Bronchial epithelial cell (primary cell): ENCODE results near the gene STT3B. TPM values are rescaled to one million over a fixed set of nuclear protein-coding genes. Genes with fewer than 3 reads are reported as not detected.
"Not testable (repeated sequence)": the region's sequence is repeated elsewhere in the genome, so short reads cannot be mapped to it uniquely, and the experiment has no call there.

Source experiments
- DNase-seq: peaks from one replicate; pipeline ENCODE4 v3.0.0-alpha.2; 2010; ENCODE audit warnings: low read depth
- FAIRE-seq: peaks from 2 replicates; lab custom pipeline; 2011; peaks lifted over from hg19 to GRCh38; lab: Jason Lieb, UNC
- H3K27me3 ChIP-seq: 2 replicates; pipeline ENCODE4 v1.5.1; 2011; ENCODE audit warnings: low read length; ENCODE audit not compliant: control insufficient read depth, insufficient read depth
- H3K36me3 ChIP-seq: 2 replicates; pipeline ENCODE4 v1.5.1; 2011; ENCODE audit warnings: low read length; ENCODE audit not compliant: control insufficient read depth, insufficient read depth
- H3K4me3 ChIP-seq: 2 replicates; pipeline ENCODE4 v1.5.1; 2011; ENCODE audit warnings: mild to moderate bottlenecking, low read depth, low read length, control low read depth
- total RNA-seq: library from RNA; depleted of rRNA; stranded (reverse); fragments of >200 nt; gene quantifications from 2 replicates; pipeline ENCODE4 v1.2.1, GENCODE V29; 2014
- TF ChIP-seq, protein P1 (sequence below): IDR thresholded peaks from 2 replicates; pipeline ENCODE4 v1.5.1; 2011; ENCODE audit warnings: mild to moderate bottlenecking, moderate library complexity, low read length, control low read depth, inconsistent platforms; ENCODE audit not compliant: insufficient read depth, severe bottlenecking

STT3B gene
- total RNA-seq, 1 donor from 2014 or later, result 343 TPM

DNA sequence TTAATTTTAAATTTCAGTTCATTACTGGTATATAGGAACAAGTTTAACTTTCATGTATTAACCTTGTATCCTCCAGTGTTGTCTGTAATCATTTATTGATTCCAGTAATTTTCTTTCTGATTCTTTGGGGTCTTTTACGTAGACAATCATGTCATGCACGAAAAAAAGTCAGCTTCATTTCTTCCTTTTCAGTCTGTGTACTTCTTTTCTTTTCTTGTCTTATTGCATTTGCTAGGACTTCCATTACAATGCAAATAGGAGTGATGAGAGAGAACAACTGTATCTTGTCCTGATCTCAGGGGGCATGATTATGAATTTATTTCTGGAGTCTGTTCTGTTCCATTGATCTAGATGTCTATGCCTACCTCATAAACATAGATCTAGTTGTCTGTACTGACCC lies 56.5 kb downstream of the STT3B start:
- FAIRE-seq, result no peak
- no peak for DNase-seq

DNA sequence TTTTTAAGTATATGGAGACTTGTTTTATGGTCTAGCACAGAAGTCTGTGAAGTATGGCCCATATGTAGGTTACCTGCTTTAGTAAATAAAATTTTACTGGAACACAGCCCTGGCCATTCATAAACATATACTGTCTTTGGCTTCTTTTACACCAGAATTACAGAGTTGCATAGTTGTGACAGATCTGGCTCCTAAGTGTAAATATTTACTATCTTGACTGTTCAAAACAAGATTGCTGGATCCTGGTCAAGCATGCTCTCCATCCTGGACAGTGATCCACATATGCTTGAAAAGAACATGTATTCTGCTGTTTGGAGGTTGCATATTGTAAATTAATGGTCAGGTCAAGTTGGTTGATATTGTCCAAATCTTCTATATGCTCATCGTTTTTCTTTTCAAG lies 57.9 kb downstream of the STT3B start:
- Histone ChIP-seq H3K27me3 (no peaks in the 10 kb centered on the region), H3K36me3 (no peaks in the 10 kb centered on the region), H3K4me3 (no peak overlapping the region)
- TF ChIP-seq, protein P1, sequence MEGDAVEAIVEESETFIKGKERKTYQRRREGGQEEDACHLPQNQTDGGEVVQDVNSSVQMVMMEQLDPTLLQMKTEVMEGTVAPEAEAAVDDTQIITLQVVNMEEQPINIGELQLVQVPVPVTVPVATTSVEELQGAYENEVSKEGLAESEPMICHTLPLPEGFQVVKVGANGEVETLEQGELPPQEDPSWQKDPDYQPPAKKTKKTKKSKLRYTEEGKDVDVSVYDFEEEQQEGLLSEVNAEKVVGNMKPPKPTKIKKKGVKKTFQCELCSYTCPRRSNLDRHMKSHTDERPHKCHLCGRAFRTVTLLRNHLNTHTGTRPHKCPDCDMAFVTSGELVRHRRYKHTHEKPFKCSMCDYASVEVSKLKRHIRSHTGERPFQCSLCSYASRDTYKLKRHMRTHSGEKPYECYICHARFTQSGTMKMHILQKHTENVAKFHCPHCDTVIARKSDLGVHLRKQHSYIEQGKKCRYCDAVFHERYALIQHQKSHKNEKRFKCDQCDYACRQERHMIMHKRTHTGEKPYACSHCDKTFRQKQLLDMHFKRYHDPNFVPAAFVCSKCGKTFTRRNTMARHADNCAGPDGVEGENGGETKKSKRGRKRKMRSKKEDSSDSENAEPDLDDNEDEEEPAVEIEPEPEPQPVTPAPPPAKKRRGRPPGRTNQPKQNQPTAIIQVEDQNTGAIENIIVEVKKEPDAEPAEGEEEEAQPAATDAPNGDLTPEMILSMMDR, result no peak
- no peak for DNase-seq
- no peak for FAIRE-seq

More for the DNA sequence above, 56.5 kb downstream of the STT3B start:
- Histone ChIP-seq H3K27me3 (no peaks in the 10 kb centered on the region), H3K4me3 (no peak overlapping the region), H3K36me3 (no peaks in the 10 kb centered on the region)
- TF ChIP-seq, protein P1, result no peak

DNA sequence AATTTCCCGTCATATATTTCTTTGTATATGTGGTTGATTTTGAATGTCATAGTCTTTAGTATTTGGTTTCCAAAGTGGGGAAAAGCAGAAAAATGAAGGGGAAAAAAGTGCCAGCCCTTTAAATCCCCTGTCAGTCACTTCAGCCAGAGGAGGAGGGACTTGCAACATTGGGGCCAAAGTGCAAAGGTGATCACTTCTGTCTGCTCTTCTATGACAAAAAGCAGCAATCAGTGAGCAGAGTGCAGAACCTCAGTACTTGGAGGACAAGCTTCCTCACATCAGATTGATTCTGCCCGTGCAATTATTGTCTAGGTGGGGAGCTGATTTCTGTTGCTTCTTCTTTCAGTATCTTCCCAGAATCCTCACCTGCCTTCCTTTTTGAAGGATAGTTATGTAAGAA lies 60.0 kb downstream of the STT3B start:
- DNase-seq, result no peak
- Histone ChIP-seq H3K4me3 (no peak overlapping the region), H3K27me3 (no peaks in the 10 kb centered on the region), H3K36me3 (no peaks in the 10 kb centered on the region)
- no peak for FAIRE-seq
- TF ChIP-seq, protein P1, result no peak

DNA sequence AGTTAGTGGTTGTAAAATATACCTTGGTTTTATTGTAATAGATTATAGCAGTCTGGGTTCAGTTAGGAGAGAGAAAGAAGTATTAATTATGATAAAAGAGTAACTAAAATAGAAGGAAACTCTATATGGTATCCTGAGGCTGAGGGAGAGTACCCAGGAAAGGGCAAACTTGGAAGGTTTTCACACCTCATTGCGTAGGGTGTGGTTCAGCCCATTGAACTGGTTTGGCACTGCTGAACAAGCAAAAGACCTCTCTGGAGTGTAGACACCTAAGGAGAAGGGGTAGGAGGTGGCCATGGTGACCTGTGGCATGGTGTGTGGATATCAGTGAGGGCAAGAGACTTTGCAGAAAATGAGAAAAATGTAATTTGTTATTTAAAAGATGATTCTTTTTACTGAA lies 63.5 kb downstream of the STT3B start:
- TF ChIP-seq, protein P1, result no peak
- no peak overlapping the region for H3K4me3 ChIP-seq
- H3K36me3 ChIP-seq, result no peaks in the 10 kb centered on the region
- no peaks in the 10 kb centered on the region for H3K27me3 ChIP-seq
- FAIRE-seq (no peak), DNase-seq (no peak)

DNA sequence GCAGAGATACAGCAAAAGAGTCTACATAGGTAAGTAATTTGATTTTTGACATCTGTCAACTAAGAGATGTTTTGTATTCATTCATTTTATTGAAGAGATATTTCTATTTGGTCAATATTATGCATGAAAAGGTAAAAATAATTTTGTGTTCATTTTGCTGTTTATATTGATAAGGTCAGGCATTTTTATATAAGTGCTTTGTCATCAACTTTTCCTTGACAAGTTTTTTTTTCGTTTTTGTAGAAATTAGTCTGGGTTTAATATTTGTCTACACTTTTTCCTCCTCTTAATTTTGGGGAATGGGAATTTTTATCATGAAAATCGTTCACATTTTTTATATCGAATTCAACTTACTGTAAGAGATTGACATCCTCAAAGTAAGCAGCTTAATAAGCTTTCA lies 67.7 kb downstream of the STT3B start:
- Histone ChIP-seq H3K27me3 (no peaks in the 10 kb centered on the region), H3K4me3 (no peak overlapping the region), H3K36me3 (peaks cover 3% of the 10 kb centered on the region)
- no peak for FAIRE-seq
- DNase-seq, result no peak
- TF ChIP-seq, protein P1, result no peak

DNA sequence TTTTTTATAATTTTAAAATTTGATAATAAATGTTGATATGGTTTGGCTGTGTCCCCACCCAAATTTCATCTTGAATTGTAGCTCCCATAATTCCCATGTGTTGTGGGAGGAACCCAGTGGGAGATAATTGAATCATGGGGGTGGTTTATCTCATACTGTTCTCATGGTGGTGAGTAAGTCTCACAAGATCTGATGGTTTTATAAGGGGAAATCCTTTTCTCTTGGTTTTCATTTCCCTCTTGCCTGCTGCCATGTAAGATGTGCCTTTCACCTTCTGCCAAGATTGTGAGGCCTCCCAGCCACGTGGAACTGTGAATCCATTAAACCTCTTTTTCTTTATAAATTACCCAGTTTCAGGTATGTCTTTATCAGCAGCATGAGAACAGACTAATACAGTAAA lies 72.6 kb downstream of the STT3B start:
- H3K4me3 ChIP-seq, FAIRE-seq, H3K36me3 ChIP-seq, DNase-seq, H3K27me3 ChIP-seq: not testable (repeated sequence)
